ENCODE measurements around the gene AIF1.

GRCh38 chr6:31610968-31611367 is 4.1 kb upstream of the AIF1 start:
- no peak for TF ChIP-seq CTCF (IDR thresholded peaks at IDR 0.05)
- TF ChIP-seq POLR2A (IDR thresholded peaks at IDR 0.05), result no peak

All from breast epithelium (tissue), 3 donors.